Astrocyte of the cerebellum (primary cell): ENCODE data around the gene CLCNKA.
"Not testable (repeated sequence)": the region's sequence is repeated elsewhere in the genome, so short reads cannot be mapped to it uniquely, and the experiment has no call there.

Experiments used
- DNase-seq: peaks from one replicate; pipeline ENCODE4 v3.0.0-alpha.2; 2011; ENCODE audit warnings: low read depth
- H3K4me3 ChIP-seq: 2 replicates; pipeline ENCODE4 v1.5.1; 2011; ENCODE audit warnings: mild to moderate bottlenecking, low read depth, low read length, moderate library complexity
- CTCF ChIP-seq: IDR thresholded peaks from 2 replicates; pipeline ENCODE4 v1.5.1; 2012; ENCODE audit warnings: low read length, low read depth, moderate library complexity, mild to moderate bottlenecking; ENCODE audit errors: missing control alignments
- in situ Hi-C: cut with HindIII; loops from 2 replicates; pipeline ENCODE4 v1.10.0; 2017; ENCODE audit warnings: low sequenced_read_pairs

CLCNKA gene

GRCh38 chr1:16021681-16022080 is at the start of gene CLCNKA:
Gene CLCNKA, plus strand, starts transcription at chr1:16022036. Its CDS starts 584 bp downstream, at chr1:16022620.
- in situ Hi-C loops: no loop called here
- DNase-seq: no peak
- no peak for TF ChIP-seq CTCF
- no peak within 1 kb of the TSS for H3K4me3 ChIP-seq

- H3K4me3 ChIP-seq: no peak overlapping the region
- TF ChIP-seq CTCF: no peak
- no peak for DNase-seq
- in situ Hi-C loops: no loop called here
These were observed 49.4 kb upstream of the CLCNKA start for GRCh38 chr1:15972409-15972808.

GRCh38 chr1:15973772-15974171 is 48.1 kb upstream of the CLCNKA start:
- TF ChIP-seq CTCF: no peak
- in situ Hi-C loops: no loop called here
- H3K4me3 ChIP-seq: no peak overlapping the region
- no peak for DNase-seq

GRCh38 chr1:15974855-15975254 is 47.0 kb upstream of the CLCNKA start:
- TF ChIP-seq CTCF: no peak
- in situ Hi-C loops: no loop called here
- peak overlapping the region; percentile 68 for H3K4me3 ChIP-seq
- no peak for DNase-seq

- peak overlapping the region; percentile 68 for H3K4me3 ChIP-seq
- TF ChIP-seq CTCF: no peak
- no peak for DNase-seq
- in situ Hi-C loops: no loop called here
These were observed 46.5 kb upstream of the CLCNKA start for GRCh38 chr1:15975358-15975804.

- peak; percentile 84 for DNase-seq
These were observed 45.8 kb upstream of the CLCNKA start, which contains the start of gene ZBTB17 for GRCh38 chr1:15975805-15976680. Gene ZBTB17, minus strand, starts transcription at chr1:15976101. Its CDS starts 27,606 bp downstream, at chr1:15948495.

GRCh38 chr1:15977947-15978346 is 43.9 kb upstream of the CLCNKA start:
- H3K4me3 ChIP-seq, in situ Hi-C loops, DNase-seq: not testable (repeated sequence)

More at GRCh38 chr1:15975805-15976680, 45.8 kb upstream of the CLCNKA start, which contains the start of gene ZBTB17:
- TF ChIP-seq CTCF: no peak
- in situ Hi-C loops: no loop called here
- peak within 1 kb of the TSS; percentile 68 for H3K4me3 ChIP-seq
